A549 (cell line): ENCODE measurements around the gene SLC17A1.

Experiments used
- EHMT2 ChIP-seq: fragments of 200-600 bp; sonication (generic); IDR thresholded peaks from 2 replicates; pipeline ENCODE4 v1.6.1; 2016; ENCODE audit warnings: antibody characterized with exemption, low read depth, mild to moderate bottlenecking, moderate library complexity
- FOSL2 ChIP-seq, 2 experiments: fragments of 450-650 bp in 1 of 2; fragments of >200 bp in 1 of 2; sonication (Bioruptor Twin) in 1 of 2; formaldehyde crosslinking; IDR thresholded peaks; 2 replicates each; pipeline versions ENCODE4 v1.5.0 to v1.6.1; 2016 to 2020; ENCODE audit warnings: mild to moderate bottlenecking in 1 of 2, moderate library complexity in 1 of 2
- HDAC2 ChIP-seq: fragments of 200-600 bp; sonication (generic); IDR thresholded peaks from 2 replicates; pipeline ENCODE4 v1.6.1; 2016
- JUNB ChIP-seq: fragments of >200 bp; sonication (Bioruptor Twin); formaldehyde crosslinking; IDR thresholded peaks from 2 replicates; pipeline ENCODE4 v1.6.1; 2016
- NPAS2 ChIP-seq: fragments of 250-450 bp; sonication (Bioruptor Pico); IDR thresholded peaks from 2 replicates; pipeline ENCODE4 v1.8.0; 2022; ENCODE audit warnings: mild to moderate bottlenecking, moderate library complexity, borderline replicate concordance
- RNF2 ChIP-seq: fragments of 200-600 bp; sonication (generic); IDR thresholded peaks from 2 replicates; pipeline ENCODE4 v1.6.1; 2016; ENCODE audit warnings: low read depth, mild to moderate bottlenecking, antibody characterized with exemption, moderate library complexity, borderline replicate concordance
- TF ChIP-seq, protein P1 (sequence below): fragments of 450-650 bp; IDR thresholded peaks from 2 replicates; pipeline ENCODE4 v1.6.1; 2014; ENCODE audit warnings: antibody characterized with exemption
- TF ChIP-seq, protein P2 (sequence below): IDR thresholded peaks from 2 replicates; pipeline ENCODE4 v1.6.1; 2012
- TF ChIP-seq, protein P3 (sequence below): fragments of >200 bp; sonication (Bioruptor Twin); formaldehyde crosslinking; IDR thresholded peaks from 3 replicates; pipeline ENCODE4 v1.5.1; 2016

DNA sequence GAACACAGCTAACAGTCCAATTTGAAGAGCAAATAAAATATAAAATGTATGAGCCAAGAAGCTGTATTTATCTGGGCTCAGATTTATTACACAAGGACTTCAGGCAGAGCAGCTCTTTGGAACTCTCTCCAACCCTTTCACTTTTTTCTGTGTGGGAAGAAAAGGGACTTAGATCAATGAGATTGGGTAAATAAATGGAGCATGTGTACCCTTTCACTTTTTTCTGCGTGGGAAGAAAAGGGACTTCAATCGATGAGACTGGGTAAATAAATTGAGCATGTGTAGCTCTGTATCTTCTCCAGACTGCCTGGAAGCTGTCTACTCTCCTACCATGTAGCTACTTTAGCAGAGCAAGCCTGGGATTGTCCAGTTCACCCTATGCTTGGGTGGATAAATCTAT lies 31.5 kb upstream of the SLC17A1 start:
- TF ChIP-seq, protein P1, sequence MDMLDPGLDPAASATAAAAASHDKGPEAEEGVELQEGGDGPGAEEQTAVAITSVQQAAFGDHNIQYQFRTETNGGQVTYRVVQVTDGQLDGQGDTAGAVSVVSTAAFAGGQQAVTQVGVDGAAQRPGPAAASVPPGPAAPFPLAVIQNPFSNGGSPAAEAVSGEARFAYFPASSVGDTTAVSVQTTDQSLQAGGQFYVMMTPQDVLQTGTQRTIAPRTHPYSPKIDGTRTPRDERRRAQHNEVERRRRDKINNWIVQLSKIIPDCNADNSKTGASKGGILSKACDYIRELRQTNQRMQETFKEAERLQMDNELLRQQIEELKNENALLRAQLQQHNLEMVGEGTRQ, result no peak
- TF ChIP-seq, protein P2, sequence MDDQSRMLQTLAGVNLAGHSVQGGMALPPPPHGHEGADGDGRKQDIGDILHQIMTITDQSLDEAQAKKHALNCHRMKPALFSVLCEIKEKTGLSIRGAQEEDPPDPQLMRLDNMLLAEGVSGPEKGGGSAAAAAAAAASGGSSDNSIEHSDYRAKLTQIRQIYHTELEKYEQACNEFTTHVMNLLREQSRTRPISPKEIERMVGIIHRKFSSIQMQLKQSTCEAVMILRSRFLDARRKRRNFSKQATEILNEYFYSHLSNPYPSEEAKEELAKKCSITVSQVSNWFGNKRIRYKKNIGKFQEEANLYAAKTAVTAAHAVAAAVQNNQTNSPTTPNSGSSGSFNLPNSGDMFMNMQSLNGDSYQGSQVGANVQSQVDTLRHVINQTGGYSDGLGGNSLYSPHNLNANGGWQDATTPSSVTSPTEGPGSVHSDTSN, result no peak
- TF ChIP-seq FOSL2 (IDR thresholded peaks at IDR 0.05) (no peak), FOSL2 (CRISPR knock-in tag; IDR thresholded peaks at IDR 0.05) (no peak), JUNB (no peak), RNF2 (no peak), NPAS2 (CRISPR knock-in tag) (no peak), EHMT2 (no peak), HDAC2 (no peak)
- TF ChIP-seq, protein P3, sequence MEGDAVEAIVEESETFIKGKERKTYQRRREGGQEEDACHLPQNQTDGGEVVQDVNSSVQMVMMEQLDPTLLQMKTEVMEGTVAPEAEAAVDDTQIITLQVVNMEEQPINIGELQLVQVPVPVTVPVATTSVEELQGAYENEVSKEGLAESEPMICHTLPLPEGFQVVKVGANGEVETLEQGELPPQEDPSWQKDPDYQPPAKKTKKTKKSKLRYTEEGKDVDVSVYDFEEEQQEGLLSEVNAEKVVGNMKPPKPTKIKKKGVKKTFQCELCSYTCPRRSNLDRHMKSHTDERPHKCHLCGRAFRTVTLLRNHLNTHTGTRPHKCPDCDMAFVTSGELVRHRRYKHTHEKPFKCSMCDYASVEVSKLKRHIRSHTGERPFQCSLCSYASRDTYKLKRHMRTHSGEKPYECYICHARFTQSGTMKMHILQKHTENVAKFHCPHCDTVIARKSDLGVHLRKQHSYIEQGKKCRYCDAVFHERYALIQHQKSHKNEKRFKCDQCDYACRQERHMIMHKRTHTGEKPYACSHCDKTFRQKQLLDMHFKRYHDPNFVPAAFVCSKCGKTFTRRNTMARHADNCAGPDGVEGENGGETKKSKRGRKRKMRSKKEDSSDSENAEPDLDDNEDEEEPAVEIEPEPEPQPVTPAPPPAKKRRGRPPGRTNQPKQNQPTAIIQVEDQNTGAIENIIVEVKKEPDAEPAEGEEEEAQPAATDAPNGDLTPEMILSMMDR, result no peak
